HG02943 (cell line): ENCODE results near the gene SPOUT1.
"Not testable (repeated sequence)": the region's sequence is repeated elsewhere in the genome, so short reads cannot be mapped to it uniquely, and the experiment has no call there.

Source experiments
- ATAC-seq: cut with Tn5 transposase; IDR thresholded peaks from one replicate; pipeline ENCODE4 v1.9.1; 2021; ENCODE audit warnings: mild to moderate bottlenecking, low read depth, moderate library complexity; ENCODE audit not compliant: unreplicated experiment

SPOUT1 gene

GRCh38 chr9:128781187-128782070 lies 48.2 kb downstream of the SPOUT1 start:
- no peak for ATAC-seq

DNA sequence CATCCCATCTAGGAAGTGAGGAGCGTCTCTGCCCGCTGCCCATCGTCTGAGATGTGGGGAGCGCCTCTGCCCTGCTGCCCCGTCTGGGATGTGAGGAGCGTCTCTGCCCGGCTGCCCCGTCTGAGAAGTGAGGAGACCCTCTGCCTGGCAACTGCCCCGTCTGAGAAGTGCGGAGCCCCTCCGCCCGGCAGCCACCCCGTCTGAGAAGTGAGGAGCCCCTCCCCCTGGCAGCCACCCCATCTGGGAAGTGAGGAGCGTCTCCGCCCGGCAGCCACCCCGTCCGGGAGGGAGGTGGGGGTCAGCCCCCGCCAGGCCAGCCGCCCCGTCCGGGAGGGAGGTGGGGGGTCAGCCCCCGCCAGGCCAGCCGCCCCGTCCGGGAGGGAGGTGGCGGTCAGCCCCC lies 49.5 kb downstream of the SPOUT1 start:
- ATAC-seq = not testable (repeated sequence)

GRCh38 chr9:128774804-128775203 lies 54.8 kb downstream of the SPOUT1 start:
- no peak for ATAC-seq

- no peak for ATAC-seq
These were observed 56.5 kb downstream of the SPOUT1 start for GRCh38 chr9:128773049-128773448.

GRCh38 chr9:128771745-128772519 lies 57.7 kb downstream of the SPOUT1 start, which contains the start of gene ZER1:
Gene ZER1 (minus strand): TSS chr9:128771927. CDS start chr9:128755565, 16,362 bp downstream.
- ATAC-seq = peak; percentile 84

- peak; percentile 9 for ATAC-seq
These were observed 58.4 kb downstream of the SPOUT1 start for GRCh38 chr9:128771094-128771721.

DNA sequence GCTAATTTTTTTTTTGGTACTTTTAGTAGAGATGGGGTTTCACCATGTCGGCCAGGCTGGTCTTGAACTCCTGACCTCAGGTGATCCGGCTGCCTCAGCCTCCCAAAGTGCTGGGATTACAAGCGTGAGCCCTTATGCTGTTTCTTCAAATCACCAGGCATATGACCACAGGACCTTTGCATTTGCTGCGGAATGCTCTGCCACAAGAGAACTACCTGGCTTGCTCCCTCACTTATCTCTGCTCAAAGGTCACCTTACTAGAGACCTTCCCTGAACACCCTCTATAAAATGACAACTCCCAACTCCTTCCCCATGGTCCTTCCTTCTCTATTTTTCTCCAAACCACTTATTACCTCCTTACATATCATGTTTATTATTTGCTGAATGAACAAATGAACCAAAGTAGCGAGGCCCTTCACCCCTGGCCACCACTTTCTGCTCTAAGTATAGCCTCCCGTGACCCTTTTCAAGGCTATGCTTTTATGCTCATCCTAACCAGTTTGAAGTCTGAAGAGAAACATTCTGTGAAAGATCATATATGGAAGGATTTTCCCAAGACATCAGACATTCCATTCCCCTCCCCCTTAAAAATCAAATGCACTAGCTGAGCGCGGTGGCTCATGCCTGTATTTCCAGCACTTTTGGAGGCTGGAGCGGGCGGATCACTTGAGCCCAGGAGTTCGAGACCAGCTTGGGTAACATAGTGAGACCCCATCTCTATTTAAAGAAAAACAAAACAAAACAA lies 59.1 kb downstream of the SPOUT1 start:
- ATAC-seq = no peak
